Activated naive CD4-positive, alpha-beta T cell treated with anti-CD3 and anti-CD28 coated beads for 36 hours (primary cell): Measurements from ENCODE around the gene HDAC11. TPM values are rescaled to one million over a fixed set of nuclear protein-coding genes. Genes with fewer than 3 reads are reported as not detected.

ENCODE experiments used
- CTCF ChIA-PET: fragments of 350-600 bp; sonication (Branson Sonifier 250); formaldehyde crosslinking; loops from one replicate; lab custom pipeline; 2021; ENCODE audit warnings: antibody characterized with exemption; lab: Charles Lee
- DNase-seq: peaks from one replicate; pipeline ENCODE4 v3.0.0-alpha.2; 2020
- H3K27ac Mint-ChIP-seq: one replicate; pipeline ENCODE4 v1.8.0; 2021; ENCODE audit warnings: mild to moderate bottlenecking, mixed read lengths
- H3K27me3 Mint-ChIP-seq: one replicate; pipeline ENCODE4 v1.8.0; 2021; ENCODE audit warnings: low read depth, mixed read lengths
- H3K36me3 Mint-ChIP-seq: one replicate; pipeline ENCODE4 v1.8.0; 2021; ENCODE audit warnings: low read depth, mixed read lengths
- H3K4me1 Mint-ChIP-seq: one replicate; pipeline ENCODE4 v1.8.0; 2021; ENCODE audit warnings: low read depth, mixed read lengths
- H3K4me3 Mint-ChIP-seq: one replicate; pipeline ENCODE4 v1.8.0; 2021; ENCODE audit warnings: mild to moderate bottlenecking, moderate library complexity, mixed read lengths
- H3K9me3 Mint-ChIP-seq: one replicate; pipeline ENCODE4 v1.8.0; 2021; ENCODE audit warnings: mixed read lengths
- intact Hi-C: fragments of 100-400 bp; cut with micrococcal nuclease; formaldehyde crosslinking; loops from one replicate; pipeline ENCODE4 v1.15.1; 2023
- total RNA-seq, 2 experiments: library from RNA; stranded (reverse); gene quantifications; one replicate each; pipeline ENCODE4 v1.2.3, GENCODE V29; 2021

HDAC11 gene
- total RNA-seq, 2 experiments from 2014 or later, result 1.6 to 2.4 TPM

DNA sequence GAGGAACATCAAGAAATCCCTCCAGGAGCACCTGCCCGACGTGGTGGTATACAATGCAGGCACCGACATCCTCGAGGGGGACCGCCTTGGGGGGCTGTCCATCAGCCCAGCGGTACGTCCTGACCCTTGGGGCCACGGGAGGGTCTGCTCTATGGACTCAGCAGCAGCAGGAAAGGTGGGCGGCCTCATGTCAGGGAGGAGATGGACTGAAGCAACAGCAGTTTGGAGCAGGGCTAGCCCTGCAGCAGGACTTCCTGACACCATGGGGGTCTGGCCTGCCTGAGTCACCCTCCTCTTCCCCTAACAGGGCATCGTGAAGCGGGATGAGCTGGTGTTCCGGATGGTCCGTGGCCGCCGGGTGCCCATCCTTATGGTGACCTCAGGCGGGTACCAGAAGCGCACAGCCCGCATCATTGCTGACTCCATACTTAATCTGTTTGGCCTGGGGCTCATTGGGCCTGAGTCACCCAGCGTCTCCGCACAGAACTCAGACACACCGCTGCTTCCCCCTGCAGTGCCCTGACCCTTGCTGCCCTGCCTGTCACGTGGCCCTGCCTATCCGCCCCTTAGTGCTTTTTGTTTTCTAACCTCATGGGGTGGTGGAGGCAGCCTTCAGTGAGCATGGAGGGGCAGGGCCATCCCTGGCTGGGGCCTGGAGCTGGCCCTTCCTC, 24.2 kb downstream of the HDAC11 start:
- no peak overlapping the region for H3K27ac Mint-ChIP-seq
- CTCF ChIA-PET, result interaction anchor here (16.5 kb wide), 1 partner anchor 145 kb away, joined by 344 read pairs; no protein-coding TSS in a partner anchor
- intact Hi-C loops, result loop anchor here (5.0 kb wide), 1 partner anchor 43 kb away; the partner anchor contains the start of gene FBLN2

DNA sequence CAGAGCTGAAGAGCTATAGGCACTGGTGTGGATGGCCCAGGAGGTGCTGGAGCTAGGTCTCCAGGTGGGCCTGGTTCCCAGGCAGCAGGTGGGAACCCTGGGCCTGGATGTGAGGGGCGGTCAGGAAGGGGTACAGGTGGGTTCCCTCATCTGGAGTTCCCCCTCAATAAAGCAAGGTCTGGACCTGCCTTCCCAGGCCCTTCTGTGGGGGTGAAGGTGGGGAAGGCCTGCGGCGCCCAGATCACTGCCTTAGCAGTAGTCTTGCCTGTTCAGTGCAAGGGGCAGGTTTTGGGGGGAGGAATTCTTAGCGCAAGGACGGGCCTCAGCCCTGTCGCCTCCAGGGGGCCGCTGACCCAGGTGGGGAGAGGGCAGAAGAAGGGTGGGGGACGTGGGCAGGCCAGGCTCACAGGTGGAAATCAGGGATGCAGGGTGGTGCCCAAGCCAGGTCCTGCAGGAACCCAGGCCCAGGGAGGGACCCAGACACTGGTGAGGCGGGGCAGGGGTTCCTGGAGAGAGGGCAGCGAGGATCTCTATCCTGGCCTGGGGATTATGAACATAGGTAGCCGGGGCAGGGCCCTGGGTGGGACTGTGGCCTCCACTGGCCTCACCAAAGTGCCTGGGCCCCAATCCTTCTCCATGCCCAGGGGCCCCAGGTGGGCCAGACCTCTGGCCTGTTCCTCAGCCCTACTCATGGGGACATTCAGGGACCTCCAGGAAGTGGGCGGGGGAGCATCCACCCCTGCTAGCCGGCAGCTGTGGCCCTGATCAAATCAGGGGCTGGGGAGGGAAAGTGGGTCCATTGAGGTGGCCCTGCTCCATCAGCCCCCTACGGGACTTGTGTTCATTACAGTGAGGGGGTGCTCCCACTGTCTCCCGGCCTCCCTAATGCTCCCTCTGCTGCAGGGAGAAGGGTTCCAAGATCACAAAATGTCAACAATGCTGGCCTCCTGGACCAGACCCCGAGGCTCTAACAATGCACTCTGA, 25.3 kb downstream of the HDAC11 start:
- no peaks in the 10 kb centered on the region for H3K4me1 Mint-ChIP-seq
- H3K27ac Mint-ChIP-seq, result no peak overlapping the region
- intact Hi-C loops, result no loop called here
- CTCF ChIA-PET, result interaction anchor here (0.7 to 16.5 kb wide), 2 partner anchors 144 to 152 kb away, joined by 3 to 344 read pairs; no protein-coding TSS in a partner anchor
- no peaks in the 10 kb centered on the region for H3K27me3 Mint-ChIP-seq
- H3K9me3 Mint-ChIP-seq, result no peaks in the 10 kb centered on the region
- DNase-seq, result no peak
- no peaks in the 10 kb centered on the region for H3K36me3 Mint-ChIP-seq
- no peak overlapping the region for H3K4me3 Mint-ChIP-seq

More for the DNA sequence above, 24.2 kb downstream of the HDAC11 start:
- no peak for DNase-seq
- H3K4me3 Mint-ChIP-seq, result no peak overlapping the region
- no peaks in the 10 kb centered on the region for H3K9me3 Mint-ChIP-seq
- H3K36me3 Mint-ChIP-seq, result no peaks in the 10 kb centered on the region
- H3K27me3 Mint-ChIP-seq, result no peaks in the 10 kb centered on the region
- H3K4me1 Mint-ChIP-seq, result no peaks in the 10 kb centered on the region

DNA sequence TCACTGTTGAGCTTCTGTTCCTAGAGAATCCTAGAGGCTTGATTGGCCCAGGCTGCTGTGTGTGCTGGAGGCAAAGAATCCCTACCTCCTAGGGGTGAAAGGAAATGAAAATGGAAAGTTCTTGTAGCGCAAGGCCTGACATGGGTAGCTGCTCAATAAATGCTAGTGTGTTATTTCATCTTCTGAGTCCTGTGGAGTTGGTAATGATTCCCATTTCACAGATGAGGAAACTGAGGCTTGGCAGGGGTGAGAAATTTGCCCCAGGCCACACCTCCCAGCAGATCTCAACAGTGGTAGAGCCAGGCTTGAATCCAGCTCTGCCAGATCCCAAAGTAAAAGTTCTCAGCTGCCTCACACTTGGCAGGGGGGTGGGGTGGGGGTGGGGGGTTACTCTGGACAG, 26.1 kb downstream of the HDAC11 start:
- Mint-ChIP-seq H3K27me3 (no peaks in the 10 kb centered on the region), H3K9me3 (no peaks in the 10 kb centered on the region), H3K27ac (no peak overlapping the region), H3K4me1 (no peaks in the 10 kb centered on the region), H3K4me3 (no peak overlapping the region), H3K36me3 (no peaks in the 10 kb centered on the region)
- CTCF ChIA-PET, result interaction anchor here (1.1 kb wide), 1 partner anchor 144 kb away, joined by 5 read pairs; no protein-coding TSS in a partner anchor
- DNase-seq, result no peak
- intact Hi-C loops, result no loop called here

DNA sequence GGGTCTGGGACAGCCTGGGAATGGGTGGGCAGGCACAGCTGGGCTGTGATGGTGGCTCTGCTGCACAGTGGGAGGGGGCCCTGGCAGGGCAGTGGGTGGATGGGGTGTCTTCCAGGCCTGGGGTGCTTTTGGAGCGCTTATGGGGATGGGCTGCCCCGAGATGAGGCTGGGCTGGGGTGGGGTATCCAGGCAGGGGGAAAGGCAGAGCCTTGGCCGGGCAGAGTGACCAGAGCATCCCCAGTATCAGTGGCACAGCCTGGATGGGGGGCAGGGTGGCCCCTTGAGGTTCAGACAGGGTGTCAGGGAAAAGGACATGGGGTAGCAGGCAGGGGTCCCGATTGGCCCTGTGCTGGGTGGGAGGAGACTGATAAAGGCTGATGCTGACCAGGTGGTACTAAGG, 26.6 kb downstream of the HDAC11 start:
- CTCF ChIA-PET, result interaction anchor here (0.5 to 1.1 kb wide), 2 partner anchors 80 to 144 kb away, joined by 3 to 5 read pairs; no protein-coding TSS in a partner anchor
- no peak overlapping the region for H3K27ac Mint-ChIP-seq
- H3K36me3 Mint-ChIP-seq, result no peaks in the 10 kb centered on the region
- H3K4me3 Mint-ChIP-seq, result no peak overlapping the region
- no peaks in the 10 kb centered on the region for H3K4me1 Mint-ChIP-seq
- no peaks in the 10 kb centered on the region for H3K9me3 Mint-ChIP-seq
- H3K27me3 Mint-ChIP-seq, result no peaks in the 10 kb centered on the region
- no peak for DNase-seq
- intact Hi-C loops, result no loop called here

DNA sequence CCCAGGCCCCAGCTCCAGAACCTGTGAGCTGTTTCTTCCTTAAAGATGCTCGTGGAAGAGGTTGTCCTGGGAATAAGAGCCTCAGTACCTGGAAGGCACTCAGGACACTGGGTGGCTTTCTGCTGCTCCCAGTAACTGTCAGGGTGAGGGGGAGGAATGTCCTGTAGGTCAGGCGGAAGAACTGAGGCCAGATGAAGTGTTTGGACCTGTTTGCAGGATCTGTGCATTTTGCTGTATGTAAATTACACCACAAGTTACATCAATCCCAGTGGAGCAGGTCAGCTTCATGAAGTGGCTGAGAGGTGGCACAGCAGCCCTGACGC, 27.1 kb downstream of the HDAC11 start:
- Mint-ChIP-seq H3K27me3 (no peaks in the 10 kb centered on the region), H3K27ac (no peak overlapping the region), H3K4me1 (no peaks in the 10 kb centered on the region), H3K9me3 (no peaks in the 10 kb centered on the region), H3K4me3 (no peak overlapping the region), H3K36me3 (no peaks in the 10 kb centered on the region)
- intact Hi-C loops, result no loop called here
- no peak for DNase-seq
- CTCF ChIA-PET, result interaction anchor here (0.5 to 1.1 kb wide), 2 partner anchors 79 to 143 kb away, joined by 3 to 5 read pairs; no protein-coding TSS in a partner anchor

DNA sequence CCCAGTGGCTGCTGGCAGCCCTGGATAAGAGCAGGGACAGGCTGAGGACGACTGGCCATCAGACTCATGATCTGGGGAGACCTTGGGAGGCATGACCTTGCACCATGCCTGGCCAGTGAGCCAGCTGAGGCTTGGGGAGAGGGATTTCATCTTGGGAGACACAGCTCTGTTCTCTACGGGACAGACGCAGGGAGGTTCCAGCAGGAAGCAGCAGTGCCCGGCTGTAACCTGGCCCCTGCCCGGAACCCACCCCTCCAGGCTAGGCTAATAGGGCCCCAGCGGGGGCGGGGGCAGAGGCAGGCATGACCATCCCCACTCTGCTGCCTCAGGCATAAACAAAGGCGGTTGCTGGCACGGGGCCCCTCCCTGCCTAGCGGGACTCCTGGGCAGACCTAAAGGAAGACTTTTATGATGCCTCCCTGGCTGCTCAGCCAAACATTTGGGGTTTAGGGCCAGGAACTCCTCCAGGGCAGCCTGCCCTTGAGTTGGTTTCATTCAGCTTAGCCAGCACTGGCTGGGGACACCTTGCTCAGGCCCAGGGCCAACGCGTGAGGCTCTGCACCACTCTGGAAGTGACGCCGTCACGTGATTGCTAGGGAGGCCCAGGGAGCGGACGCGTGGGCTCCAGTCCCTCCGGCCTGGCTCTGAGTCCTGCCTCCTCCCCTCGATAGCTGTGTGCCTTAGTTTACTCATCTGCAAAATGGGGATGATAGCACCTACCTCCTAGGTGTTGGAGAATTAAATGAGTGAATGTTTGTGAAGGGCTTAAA, 27.6 kb downstream of the HDAC11 start:
- no peak overlapping the region for H3K27ac Mint-ChIP-seq
- no peaks in the 10 kb centered on the region for H3K27me3 Mint-ChIP-seq
- intact Hi-C loops, result no loop called here
- no peaks in the 10 kb centered on the region for H3K36me3 Mint-ChIP-seq
- no peaks in the 10 kb centered on the region for H3K9me3 Mint-ChIP-seq
- no peak for DNase-seq
- no peak overlapping the region for H3K4me3 Mint-ChIP-seq
- CTCF ChIA-PET, result interaction anchor here (0.7 kb wide), 1 partner anchor 11 kb away, joined by 4 read pairs; no protein-coding TSS in a partner anchor
- H3K4me1 Mint-ChIP-seq, result no peaks in the 10 kb centered on the region

- no peak for DNase-seq
- H3K36me3 Mint-ChIP-seq, result no peaks in the 10 kb centered on the region
- H3K4me1 Mint-ChIP-seq, result no peaks in the 10 kb centered on the region
- no peak overlapping the region for H3K4me3 Mint-ChIP-seq
- intact Hi-C loops, result no loop called here
- CTCF ChIA-PET, result interaction anchor here (0.7 kb wide), 1 partner anchor 12 kb away, joined by 4 read pairs; no protein-coding TSS in a partner anchor
- H3K9me3 Mint-ChIP-seq, result no peaks in the 10 kb centered on the region
- no peak overlapping the region for H3K27ac Mint-ChIP-seq
- no peaks in the 10 kb centered on the region for H3K27me3 Mint-ChIP-seq
Observed at GRCh38 chr3:13508496-13508895, 28.4 kb downstream of the HDAC11 start.

GRCh38 chr3:13509059-13509815, 29.1 kb downstream of the HDAC11 start:
- intact Hi-C loops, result no loop called here
- Mint-ChIP-seq H3K9me3 (no peaks in the 10 kb centered on the region), H3K4me1 (no peaks in the 10 kb centered on the region), H3K36me3 (no peaks in the 10 kb centered on the region), H3K27ac (no peak overlapping the region), H3K4me3 (no peak overlapping the region), H3K27me3 (no peaks in the 10 kb centered on the region)
- CTCF ChIA-PET, result no interaction called here
- DNase-seq, result no peak

GRCh38 chr3:13509816-13510192, 29.7 kb downstream of the HDAC11 start:
- Mint-ChIP-seq H3K27me3 (no peaks in the 10 kb centered on the region), H3K4me3 (no peak overlapping the region), H3K4me1 (no peaks in the 10 kb centered on the region), H3K27ac (no peak overlapping the region), H3K36me3 (no peaks in the 10 kb centered on the region), H3K9me3 (no peaks in the 10 kb centered on the region)
- CTCF ChIA-PET, result no interaction called here
- intact Hi-C loops, result no loop called here
- no peak for DNase-seq

GRCh38 chr3:13512451-13512850, 32.3 kb downstream of the HDAC11 start:
- Mint-ChIP-seq H3K27ac (no peak overlapping the region), H3K4me1 (no peaks in the 10 kb centered on the region)
- CTCF ChIA-PET, result interaction anchor here (0.9 kb wide), 1 partner anchor 135 kb away, joined by 3 read pairs; no protein-coding TSS in a partner anchor

More at GRCh38 chr3:13512451-13512850, 32.3 kb downstream of the HDAC11 start:
- intact Hi-C loops, result no loop called here
- Mint-ChIP-seq H3K4me3 (no peak overlapping the region), H3K27me3 (no peaks in the 10 kb centered on the region), H3K9me3 (no peaks in the 10 kb centered on the region), H3K36me3 (no peaks in the 10 kb centered on the region)
- DNase-seq, result no peak
